ENCODE results near the gene PROZ. TPM values are rescaled to one million over a fixed set of nuclear protein-coding genes. Genes with fewer than 3 reads are reported as not detected.

The PROZ gene
- polyA plus RNA-seq, 2 of the 4 experiments (the other 2 are of a cell fraction), result not detected

GRCh38 chr13:113150550-113151365, 7.7 kb upstream of the PROZ start:
- no peak for FAIRE-seq
- no peak for ATAC-seq
- H3K4me2 ChIP-seq, result no peak overlapping the region
- H3K4me3 ChIP-seq, result no peak overlapping the region
- WGBS (ENCODE audit: missing lambda C conversion rate), result 85% methylated on average over 20 of the region's 31 CpGs
- TF ChIP-seq JUN (IDR thresholded peaks at IDR 0.05), result no peak
- TF ChIP-seq E2F6 (IDR thresholded peaks at IDR 0.05; ENCODE audit: borderline replicate concordance, low read depth), result no peak
- no peak for TF ChIP-seq MAX (IDR thresholded peaks at IDR 0.05)
- no peak for TF ChIP-seq PBX3 (IDR thresholded peaks at IDR 0.05)
- TF ChIP-seq CEBPB (IDR thresholded peaks at IDR 0.05), result no peak
- no peak for TF ChIP-seq ZSCAN20 (CRISPR knock-in tag; IDR thresholded peaks at IDR 0.05)
- TF ChIP-seq PHF8 (IDR thresholded peaks at IDR 0.05; ENCODE audit: borderline replicate concordance, low read depth), result no peak
- no peak for TF ChIP-seq ESRRA (IDR thresholded peaks at IDR 0.05; ENCODE audit: borderline replicate concordance, low read length)
- DNase-seq (ENCODE audit: low read depth in 1 of 2, low spot score in 1 of 2), result no peak
- no peak overlapping the region for H3K27ac ChIP-seq
- peaks cover 7% of the 10 kb centered on the region; the same call in 2 of the 3 replicates for H3K4me1 ChIP-seq
- ChIA-PET CTCF (no interaction called here), POLR2A (no interaction called here)
- no peaks in the 10 kb centered on the region for H3K9me3 ChIP-seq

GRCh38 chr13:113151745-113152690, 6.4 kb upstream of the PROZ start:
- POLR2A ChIA-PET, result no interaction called here
- 87% methylated on average over 14 of the region's 28 CpGs for WGBS (ENCODE audit: missing lambda C conversion rate)
- no peaks in the 10 kb centered on the region for H3K9me3 ChIP-seq
- ATAC-seq (no peak), FAIRE-seq (no peak), DNase-seq (ENCODE audit: low read depth in 1 of 2, low spot score in 1 of 2) (no peak)
- no peak overlapping the region for H3K4me2 ChIP-seq
- H3K4me1 ChIP-seq, result peaks cover 7% of the 10 kb centered on the region; the same call in 2 of the 3 replicates
- no peak overlapping the region for H3K27ac ChIP-seq
- H3K4me3 ChIP-seq, result no peak overlapping the region
- CTCF ChIA-PET, result interaction anchor here (0.6 kb wide), 1 partner anchor 764 kb away, joined by 4 read pairs; no protein-coding TSS in a partner anchor
- TF ChIP-seq MAX (IDR thresholded peaks at IDR 0.05) (no peak), HOXA7 (CRISPR knock-in tag; IDR thresholded peaks at IDR 0.05) (no peak), MAFK (IDR thresholded peaks at IDR 0.05; ENCODE audit: partially characterized antibody) (peak; percentile 22)

GRCh38 chr13:113152691-113152983, 5.8 kb upstream of the PROZ start:
- no peak for TF ChIP-seq RFX5 (IDR thresholded peaks at IDR 0.05)
- TF ChIP-seq CBX8 (IDR thresholded peaks at IDR 0.05), result no peak
- no peak for TF ChIP-seq HMGXB4 (CRISPR knock-in tag; IDR thresholded peaks at IDR 0.05; ENCODE audit: borderline replicate concordance)
- no peak for TF ChIP-seq EHMT2 (IDR thresholded peaks at IDR 0.05; ENCODE audit: low read depth)
- TF ChIP-seq RCOR1 (IDR thresholded peaks at IDR 0.05; ENCODE audit: low read depth, low read length), result no peak
- no peak for TF ChIP-seq MYC (IDR thresholded peaks at IDR 0.05; ENCODE audit: borderline replicate concordance, low read length)
- no peak for TF ChIP-seq CHD2 (IDR thresholded peaks at IDR 0.05; ENCODE audit: low read length, partially characterized antibody)
- TF ChIP-seq HOXB13 (CRISPR knock-in tag; IDR thresholded peaks at IDR 0.05; ENCODE audit: low read depth), result no peak
- no peak for TF ChIP-seq RNF2 (IDR thresholded peaks at IDR 0.05; ENCODE audit: borderline replicate concordance, low read depth)
- no peak for TF ChIP-seq BCL3 (IDR thresholded peaks at IDR 0.05)
- no peak for TF ChIP-seq MAX (IDR thresholded peaks at IDR 0.05)
- TF ChIP-seq KDM5A (IDR thresholded peaks at IDR 0.05), result no peak
- TF ChIP-seq MAFK (IDR thresholded peaks at IDR 0.05; ENCODE audit: partially characterized antibody), result no peak
- Histone ChIP-seq H3K4me3 (no peak overlapping the region), H3K4me2 (no peak overlapping the region), H3K4me1 (peaks cover 7% of the 10 kb centered on the region; the same call in 2 of the 3 replicates), H3K9me3 (no peaks in the 10 kb centered on the region), H3K27ac (peak overlapping the region in 1 of 2 experiments; percentile 85; a peak in 3 of 6 replicates)
- FAIRE-seq (no peak), DNase-seq (ENCODE audit: low read depth in 1 of 2, low spot score in 1 of 2) (no peak), ATAC-seq (no peak)
- CTCF ChIA-PET, result no interaction called here
- 89% methylated on average over 2 of the region's 2 CpGs for whole genome bisulfite sequencing (ENCODE audit: missing lambda C conversion rate)
- POLR2A ChIA-PET, result no interaction called here
